CD1c-positive myeloid dendritic cell (primary cell): ENCODE data around the gene DDX10.

Experiments
- DNase-seq: peaks from one replicate; pipeline ENCODE4 v3.0.0-alpha.2; 2016; ENCODE audit errors: extremely low spot score

Gene DDX10

DNA sequence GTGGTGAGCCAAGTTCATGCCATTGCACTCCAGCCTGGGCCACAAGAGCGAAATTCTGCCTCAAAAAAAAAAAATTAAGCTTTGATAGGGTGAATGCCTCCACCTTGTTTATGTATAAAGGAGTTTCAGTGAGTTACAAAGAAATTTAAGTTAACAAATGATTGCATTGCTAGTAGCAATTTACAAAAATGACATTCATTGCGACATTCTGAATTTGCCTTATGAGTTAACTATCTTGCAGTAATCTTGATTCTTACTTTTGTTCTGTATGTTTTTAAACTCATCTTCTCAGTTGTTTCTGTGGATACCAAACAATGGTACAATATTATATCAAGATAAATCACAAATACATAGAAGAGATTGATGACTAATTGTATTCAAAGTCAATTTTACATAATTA lies 207.0 kb downstream of the DDX10 start:
- DNase-seq, result no peak

DNA sequence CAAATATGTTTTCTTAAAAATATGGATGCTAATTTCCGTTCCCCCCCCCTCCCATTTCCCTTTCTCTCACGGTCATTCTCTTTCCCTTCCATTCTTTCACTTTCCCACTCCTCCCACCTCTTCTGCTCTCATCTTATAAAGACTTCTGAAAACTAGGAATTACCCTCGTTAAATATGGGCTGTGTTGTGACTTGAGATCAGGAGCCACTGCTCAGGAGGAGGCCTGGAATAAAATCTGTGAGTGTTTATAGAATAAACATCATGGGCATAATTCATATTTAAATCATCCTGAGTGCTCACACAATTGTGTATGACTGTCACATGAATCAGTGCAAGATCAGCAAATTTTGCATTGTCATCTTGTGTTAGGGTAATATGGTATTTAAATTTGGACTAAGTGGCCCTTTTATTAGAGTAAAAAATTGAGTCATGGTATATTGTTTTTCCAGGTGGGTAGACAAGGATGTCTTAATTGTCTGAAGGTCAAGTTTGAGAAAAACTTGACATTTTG lies 208.0 kb downstream of the DDX10 start:
- no peak for DNase-seq

DNA sequence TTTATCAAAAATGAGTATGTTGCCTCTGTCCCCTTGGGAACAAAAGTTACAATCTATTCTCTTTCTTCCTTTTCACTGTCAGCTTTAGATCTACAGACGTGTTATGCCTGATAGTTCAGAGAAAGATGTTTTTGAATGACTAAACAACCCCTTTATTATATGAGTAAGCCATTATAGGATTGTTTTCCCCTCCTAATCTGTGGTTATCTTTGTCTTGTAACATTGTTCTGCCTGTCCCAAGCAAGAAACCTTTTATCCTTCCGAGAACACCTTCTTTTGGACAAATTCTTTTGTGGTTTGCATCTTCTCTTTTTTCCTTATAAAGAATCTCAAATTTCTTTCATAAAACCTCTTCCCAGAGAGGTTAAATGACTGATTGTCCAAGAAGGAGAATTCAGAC lies 208.4 kb downstream of the DDX10 start:
- DNase-seq, result no peak

DNA sequence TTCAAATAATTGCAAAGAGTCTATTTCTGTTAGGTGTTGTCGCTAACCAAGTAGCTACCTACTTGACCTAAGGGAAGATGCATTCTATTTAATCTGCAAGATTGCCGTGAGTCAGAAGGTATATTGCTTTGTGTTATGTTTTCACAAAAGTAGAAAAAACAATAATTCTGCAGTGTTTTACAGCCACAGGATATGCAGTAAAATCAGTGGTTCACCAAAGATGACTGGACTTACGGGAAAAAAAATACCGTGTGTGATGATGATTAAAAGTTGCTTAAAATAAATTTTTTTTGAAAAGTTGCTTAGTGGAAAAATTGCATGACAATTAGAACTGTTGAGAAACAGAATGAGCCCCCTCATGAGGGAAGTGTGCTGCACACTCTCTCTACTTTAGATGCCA lies 209.1 kb downstream of the DDX10 start:
- no peak for DNase-seq

DNA sequence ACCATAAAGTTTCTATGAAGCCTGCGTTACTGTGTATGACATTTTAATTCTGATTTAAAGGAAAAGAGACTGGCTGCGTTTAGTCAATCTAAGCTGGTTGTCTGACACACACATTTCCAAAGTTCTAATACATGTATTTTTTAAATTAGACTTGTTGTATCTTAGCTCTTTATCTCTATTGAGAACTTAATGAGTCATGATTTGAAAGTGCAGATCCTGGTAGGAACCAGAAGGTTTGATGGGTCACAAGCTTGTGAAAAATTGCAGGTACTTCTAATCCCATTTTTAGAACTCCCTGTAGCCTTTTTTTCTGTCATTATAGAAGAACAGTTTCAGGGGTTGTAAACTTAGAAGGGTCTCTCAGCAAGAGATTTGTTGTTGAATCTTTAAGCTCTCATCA lies 210.3 kb downstream of the DDX10 start:
- no peak for DNase-seq

DNA sequence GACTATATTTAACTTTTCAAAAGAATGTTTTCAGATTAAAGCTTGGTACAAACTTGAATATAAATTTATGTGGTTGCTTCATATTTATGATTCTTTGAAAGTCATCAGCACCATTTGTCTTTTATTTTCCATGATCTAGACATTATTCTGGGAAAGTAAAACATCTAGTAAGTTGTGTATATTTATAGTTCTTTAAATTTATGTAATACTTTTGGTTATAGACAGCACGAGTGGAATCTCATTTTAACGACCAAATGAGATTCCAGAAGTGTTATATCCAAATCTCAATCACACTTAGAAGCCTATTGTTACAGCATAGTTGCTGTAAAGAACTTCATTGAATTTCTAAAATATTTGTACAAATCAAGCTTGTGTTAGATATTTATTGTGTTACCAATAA lies 212.3 kb downstream of the DDX10 start:
- DNase-seq, result no peak

DNA sequence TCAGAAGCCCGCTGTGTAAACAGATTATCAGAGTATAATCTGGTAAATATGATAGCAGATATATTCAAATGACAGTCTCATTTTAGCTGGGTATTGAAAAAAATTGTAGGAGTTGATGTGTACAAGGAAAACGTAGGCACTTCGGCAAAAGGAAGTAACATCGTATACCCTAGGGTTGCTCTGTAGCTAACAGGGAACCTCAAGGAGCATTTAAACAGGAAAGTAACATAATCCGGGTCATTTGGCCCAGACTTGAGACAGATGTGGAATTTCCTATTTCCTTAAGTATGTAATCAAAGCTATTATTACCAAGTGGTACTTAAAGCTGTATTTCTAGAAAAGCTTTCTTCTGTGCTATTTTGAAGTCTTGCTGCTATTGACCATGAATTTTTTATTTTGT lies 215.6 kb downstream of the DDX10 start:
- DNase-seq, result no peak

DNA sequence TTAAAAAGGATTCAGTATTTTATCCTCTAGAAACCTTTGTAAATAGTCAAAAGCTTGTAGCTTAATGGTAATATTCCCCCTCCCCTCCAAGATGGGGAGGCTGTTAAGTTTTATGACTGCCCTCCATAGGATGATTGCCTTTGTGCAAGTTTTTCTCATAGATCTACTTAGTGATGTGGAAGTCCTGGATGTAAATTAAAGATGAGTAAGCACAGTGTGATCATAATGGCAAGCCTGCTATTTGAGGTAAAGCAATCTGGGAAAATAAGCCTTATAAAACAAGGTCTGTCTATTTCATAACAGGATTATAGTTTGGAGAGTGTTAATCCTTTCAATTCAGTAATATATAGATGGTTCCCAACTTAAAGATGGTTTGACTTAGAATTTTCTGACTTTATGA lies 216.3 kb downstream of the DDX10 start:
- no peak for DNase-seq

DNA sequence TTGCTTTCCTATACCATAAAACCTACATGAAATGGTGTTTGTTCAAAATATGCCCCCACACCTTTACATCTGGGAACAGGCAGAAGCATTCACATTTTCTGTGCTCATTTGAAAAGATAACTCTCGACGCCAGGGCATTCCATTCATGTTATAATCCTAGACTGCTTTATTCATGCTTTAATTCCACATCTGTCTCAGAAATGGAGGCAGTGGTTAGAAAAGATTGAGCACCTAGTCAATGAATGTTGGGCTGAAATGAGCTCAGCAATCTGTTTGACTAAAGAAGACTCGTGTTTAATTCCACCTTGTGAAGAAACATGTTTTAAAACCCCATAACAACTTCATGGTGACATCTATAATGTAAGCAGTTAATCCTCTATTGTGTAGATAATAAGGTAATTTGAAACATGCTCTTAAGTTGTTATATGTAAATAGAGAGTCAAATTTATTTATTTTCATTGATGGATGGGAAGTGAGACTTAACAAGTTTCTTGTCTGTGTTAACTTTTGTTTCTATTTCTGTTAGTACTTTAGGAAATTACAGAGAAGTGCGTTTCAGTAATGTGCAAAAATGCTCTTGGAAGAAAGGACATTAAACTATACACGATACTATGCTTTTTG lies 217.5 kb downstream of the DDX10 start:
- no peak for DNase-seq

DNA sequence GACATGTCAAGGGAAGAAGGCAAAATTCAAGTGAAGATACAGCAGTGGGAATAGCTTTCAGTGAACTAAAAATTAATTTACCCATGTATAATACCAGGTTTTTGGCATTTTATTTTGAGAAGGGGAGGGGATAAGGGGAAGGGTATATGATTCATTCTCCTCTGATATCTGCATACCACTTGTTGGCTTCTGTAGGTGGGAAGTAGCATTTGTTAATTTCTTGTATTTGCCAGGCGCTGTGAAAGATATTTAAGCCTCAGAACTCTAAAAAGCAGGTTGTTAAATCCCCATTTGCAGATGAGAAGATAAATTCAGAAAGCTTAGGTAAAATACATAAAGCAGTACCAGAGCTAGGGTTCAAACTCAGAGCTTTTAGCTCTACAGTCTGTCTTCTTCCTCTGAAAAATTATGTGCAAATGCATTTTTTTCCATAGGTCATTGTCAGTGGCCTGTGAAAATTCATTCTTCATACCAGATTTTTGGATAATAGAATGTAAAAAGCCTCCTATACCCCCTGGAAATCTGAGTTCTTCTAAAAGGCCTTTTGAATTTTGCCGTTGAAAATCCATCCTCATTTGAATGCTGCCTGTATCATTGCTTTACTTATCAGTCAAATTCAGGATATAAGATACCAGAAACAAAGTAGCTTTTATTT lies 221.3 kb downstream of the DDX10 start:
- DNase-seq, result no peak

DNA sequence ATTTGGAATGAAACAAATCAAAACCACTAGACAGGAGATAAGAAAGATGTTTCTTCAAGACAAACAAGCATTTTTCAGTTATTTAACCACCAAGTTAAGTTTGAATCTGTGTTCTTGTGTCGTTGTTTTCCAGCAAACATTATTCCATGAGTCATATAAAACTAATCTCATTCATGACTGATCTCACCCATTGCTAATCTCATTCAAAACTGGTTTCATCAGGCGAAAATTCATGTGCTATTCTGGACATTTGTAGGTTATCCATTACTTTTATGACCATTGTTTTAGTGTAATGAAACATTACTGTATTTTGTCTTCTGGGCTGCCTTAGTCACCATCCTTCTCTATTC lies 221.8 kb downstream of the DDX10 start:
- DNase-seq, result no peak

DNA sequence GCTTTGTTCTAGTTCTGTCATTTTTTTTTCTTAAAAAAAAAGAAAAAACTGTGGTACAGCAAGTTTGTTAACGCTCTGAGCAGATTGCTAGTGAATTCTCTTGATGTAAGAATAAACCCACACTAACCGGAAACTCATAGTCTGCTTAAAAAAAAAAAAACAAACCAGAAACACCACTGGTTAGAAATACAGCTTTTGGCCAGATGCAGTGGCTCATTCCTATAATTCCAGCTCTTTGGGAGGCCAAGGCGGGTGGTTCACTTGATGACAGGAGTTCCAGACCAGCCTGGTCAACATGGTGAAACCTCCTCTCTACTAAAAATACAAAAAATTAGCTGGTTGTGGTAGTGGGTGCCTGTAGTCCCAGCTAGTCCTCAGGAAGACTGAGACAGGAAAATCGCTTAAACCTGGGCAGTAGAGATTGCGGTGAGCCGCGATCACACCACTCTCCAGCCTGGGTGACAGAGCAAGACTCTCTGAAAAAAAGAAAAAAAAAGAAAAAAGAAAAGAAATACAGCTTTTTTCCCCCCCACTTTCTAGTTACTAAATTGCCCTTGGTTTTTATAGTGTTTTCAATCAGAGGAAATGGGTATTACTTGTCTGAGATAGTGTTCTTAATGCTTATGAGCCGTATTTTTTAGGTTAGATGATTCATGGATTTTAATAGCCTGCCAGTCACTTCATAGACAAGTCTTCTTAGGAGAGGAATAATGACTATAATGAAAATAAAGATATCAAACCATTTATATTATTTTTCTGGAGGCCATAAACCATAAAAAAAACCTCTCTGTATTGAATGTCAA lies 222.8 kb downstream of the DDX10 start:
- DNase-seq, result no peak

DNA sequence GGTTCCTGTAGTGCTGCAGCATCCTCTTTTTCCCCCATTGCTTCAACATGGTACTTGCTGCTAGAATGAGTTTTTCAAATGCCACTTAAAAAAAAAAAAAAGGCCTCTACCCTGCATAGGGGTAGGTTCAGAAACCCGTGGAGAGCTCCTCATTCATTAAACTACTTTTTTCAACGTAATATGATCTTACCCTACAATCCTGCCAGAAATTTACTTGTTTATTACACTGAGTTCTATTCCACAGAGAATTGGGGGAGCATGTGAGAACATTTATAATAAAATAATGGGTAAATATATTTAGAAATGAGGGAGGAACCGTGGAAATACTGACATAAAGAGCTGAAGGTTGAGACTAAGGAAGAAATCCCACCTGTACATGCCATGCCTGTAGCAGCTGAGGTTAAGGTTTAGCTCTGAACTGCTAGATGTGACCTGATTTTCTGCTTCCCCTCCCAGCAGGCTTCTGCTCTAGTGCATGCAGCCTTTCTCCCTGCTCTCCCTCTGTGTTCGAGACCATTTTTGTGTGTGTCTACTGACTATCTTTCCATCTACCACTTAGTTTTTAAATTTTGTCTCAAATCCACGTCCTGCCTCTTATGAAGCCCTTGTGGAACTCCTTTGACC lies 225.7 kb downstream of the DDX10 start:
- no peak for DNase-seq

DNA sequence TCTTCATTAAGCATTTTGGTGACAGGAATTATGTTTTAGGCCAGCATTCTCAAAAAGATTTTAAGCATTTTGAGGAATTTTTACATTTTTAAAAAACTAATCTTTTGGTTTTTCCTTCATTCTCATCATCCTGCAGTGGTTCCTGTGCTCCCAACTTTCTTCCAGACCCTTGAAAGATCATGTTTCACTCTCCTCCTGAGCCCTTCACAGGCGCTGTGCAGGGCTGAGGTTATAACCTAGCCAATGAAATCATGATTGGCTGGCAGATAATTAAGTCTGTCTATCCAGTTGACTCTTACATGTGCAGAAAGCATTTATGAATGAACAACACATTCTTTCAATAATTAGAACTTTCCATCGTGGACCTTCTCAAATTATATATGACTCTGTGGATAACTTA lies 226.3 kb downstream of the DDX10 start:
- DNase-seq, result no peak

DNA sequence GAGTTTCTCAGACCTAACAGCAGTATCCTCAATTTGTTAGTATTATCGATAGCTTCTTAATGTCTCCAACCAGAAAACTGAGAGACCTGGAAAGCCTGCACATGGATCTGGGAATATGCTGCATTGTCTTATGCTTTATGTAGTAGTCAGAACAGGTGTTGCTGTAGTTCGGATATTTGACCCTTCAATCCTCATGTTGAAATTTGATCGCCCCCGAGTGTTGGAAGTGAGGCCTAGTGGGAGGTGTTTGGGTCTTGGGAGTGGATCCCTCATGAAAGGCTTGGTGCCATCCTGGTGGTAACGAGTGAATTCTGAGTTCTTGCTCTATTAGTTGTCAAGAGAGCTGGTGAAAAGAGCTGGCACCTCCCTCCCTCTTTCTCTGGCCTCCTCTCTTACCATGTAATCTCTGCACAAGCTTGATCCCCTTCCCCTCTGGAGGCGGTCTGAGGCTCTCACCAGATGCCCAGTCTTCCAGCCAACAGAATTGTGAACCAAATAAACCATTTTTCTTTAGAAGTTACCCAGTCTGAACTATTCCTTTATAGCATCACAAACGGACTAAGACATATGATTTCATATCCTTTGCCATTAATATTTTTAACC lies 227.1 kb downstream of the DDX10 start:
- DNase-seq, result no peak

DNA sequence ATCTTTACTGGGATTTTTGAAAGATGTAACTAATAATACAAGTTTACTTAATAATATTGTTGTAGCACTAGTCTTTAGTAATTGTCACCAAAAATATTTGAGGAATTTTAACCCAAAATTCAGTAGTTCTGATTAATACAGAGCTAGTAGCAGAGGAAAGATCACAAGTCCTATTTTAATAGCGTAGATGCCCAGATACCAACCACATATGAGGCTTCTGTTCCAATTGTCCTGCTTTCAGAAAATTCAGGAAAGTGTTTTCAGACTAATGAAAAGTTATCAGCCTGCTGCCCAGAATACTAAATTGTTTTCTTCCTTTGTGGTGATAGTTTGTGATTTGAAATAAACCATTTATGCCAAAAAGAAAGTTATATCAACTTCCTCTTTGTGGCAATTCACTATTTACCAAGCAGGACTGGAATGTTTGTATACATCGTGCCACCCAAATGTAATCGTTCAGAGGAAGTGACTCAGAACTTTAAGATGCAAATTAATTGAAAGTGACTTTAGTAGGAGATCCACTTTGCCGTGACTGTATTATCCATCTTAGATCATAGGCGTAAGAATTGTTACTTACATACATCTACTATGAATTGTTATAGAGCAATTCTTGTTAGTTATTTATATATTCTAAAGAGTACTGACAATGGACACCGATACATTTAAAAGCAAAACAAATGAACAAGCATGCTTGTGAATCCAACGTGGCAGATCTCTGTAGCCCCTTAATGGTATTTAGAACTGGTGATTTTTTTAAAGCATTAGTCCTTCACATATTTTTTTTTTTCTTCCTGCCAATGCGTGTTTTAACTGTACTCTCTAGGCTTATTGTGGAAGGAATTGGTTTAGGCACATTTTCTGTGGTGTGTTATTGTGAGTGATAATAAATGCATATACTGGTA lies 231.0 kb downstream of the DDX10 start:
- DNase-seq, result peak; percentile 44

DNA sequence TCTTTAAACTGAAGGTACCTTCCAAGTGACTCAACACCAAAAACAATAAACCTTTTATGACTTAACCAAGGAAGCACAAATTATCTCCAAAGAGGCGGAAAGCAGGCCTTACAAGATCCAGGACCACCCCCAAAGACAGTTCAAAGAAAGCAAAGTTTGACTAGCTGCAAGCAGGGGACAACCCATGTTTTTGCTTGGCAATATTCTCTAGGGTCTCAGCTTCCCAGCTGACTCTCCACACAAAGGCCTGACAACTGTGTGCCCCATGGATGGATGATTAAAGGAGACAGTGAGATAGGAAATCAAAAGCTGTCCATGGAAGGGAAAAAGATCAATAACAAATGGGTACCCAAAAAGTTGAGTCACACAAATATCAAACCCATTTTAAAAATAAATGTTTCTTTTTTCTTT lies 232.2 kb downstream of the DDX10 start:
- DNase-seq, result no peak

DNA sequence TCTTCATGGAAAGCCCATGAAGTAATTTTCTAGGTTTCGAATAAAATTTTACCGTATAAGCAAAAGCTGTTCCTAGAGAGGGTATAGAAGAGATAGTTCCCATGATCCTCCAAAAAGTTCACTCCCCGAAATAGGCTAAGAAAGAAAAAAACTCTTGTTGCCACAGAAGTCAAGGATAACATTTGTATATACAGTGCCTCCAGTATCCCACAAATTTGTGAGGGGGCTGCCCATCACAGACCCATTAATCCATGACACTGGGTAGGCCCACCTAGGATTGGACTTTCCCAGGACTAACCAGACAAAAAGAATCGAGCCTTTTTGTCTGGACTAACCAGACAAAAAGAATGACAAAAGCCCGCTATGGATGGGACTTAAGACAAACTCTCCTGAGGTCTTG lies 233.0 kb downstream of the DDX10 start:
- no peak for DNase-seq

DNA sequence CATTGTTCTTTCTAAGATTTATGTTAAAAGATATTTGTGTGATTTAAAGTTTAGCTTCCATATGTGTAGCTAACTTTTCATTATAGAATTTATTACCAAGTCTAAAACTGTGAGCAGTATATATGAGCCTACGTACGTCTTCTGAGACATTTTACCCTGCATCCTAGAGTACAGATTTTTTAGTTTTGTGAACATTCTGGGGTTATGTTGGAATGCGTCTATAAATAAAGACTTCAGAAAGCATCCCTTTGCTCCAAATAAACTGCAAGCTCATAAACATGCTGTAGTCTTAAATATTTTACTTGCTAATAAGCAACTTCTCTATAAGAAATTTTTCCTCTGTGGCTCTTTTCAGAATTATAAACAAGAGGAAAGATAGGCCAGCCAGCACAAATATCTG lies 236.5 kb downstream of the DDX10 start:
- DNase-seq, result no peak

DNA sequence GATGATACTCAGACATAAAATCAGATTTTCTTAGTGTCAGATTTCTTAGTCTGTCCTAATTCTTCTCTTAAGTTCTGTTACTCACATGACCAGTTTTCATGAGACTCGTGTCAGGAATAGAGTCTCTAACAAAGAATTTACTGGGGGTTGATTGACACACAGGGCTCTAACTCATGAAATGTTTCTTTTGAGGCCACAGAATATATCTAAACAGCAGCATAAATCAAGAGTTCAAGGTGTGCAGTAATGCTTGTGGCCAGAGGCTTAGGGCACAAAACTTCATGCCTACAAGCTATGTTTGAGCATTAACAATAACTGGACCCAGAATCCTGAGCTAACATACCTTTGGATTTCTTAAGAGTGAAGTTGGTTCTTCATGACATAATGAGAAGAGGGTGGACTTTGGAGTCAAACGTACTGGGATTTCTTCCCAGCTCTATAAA lies 237.2 kb downstream of the DDX10 start:
- no peak for DNase-seq

DNA sequence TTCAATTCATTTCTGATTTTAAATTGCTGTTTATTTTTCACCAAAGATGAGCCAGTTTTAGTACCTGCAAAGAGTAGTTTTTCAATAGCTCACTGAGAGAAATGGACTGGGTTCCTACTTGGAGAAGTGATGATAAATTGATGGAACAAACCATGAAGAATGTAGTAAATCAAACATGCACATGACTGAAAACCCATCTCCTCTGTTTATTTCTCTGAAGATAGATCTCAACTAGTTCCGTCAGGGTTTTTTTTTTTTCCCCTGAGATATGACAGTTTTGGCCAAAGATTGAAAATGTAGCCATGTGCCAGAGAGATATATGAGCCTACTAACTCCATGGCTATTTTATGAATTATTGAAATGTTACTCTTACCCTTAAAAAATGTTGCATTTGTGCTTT lies 239.6 kb downstream of the DDX10 start:
- no peak for DNase-seq
